Psoas muscle (tissue), 8 donors: ENCODE results near the gene NOM1. TPM values are rescaled to one million over a fixed set of nuclear protein-coding genes. Genes with fewer than 3 reads are reported as not detected.
A peak's percentile ranks its signal among the peaks of the same experiment; 100 is the strongest.

ENCODE experiments used
- ATAC-seq, 4 donors: fragments of 200-7000 bp; cut with Tn5 transposase; one replicate each; pipeline ENCODE4 v1.9.1; 2020; ENCODE audit warnings: moderate library complexity in 3 of 4, mild to moderate bottlenecking in 2 of 4
- DNase-seq, 2 donors: peaks; one replicate each; pipeline ENCODE4 v3.0.0-alpha.2; 2020
- H3K27ac ChIP-seq: fragments of 200-600 bp; one replicate; pipeline ENCODE4 v1.8.0; 2022
- H3K27me3 ChIP-seq, 3 donors: fragments of 200-600 bp in 1 of 3; one replicate each; pipeline versions ENCODE4 v1.6.1 to v1.8.0; 2013 to 2022; ENCODE audit warnings: low read length in 2 of 3, mild to moderate bottlenecking in 2 of 3, moderate library complexity in 1 of 3; ENCODE audit not compliant: insufficient read depth in 3 of 3
- H3K36me3 ChIP-seq, 2 donors: fragments of 200-600 bp in 1 of 2; one replicate each; pipeline versions ENCODE4 v1.6.1 to v1.8.0; 2013 to 2022; ENCODE audit warnings: low read depth in 1 of 2, mild to moderate bottlenecking in 1 of 2, moderate library complexity in 1 of 2; ENCODE audit not compliant: insufficient read depth in 1 of 2
- H3K4me1 ChIP-seq: fragments of 200-600 bp; one replicate; pipeline ENCODE4 v1.8.0; 2022
- H3K4me3 ChIP-seq: fragments of 200-600 bp; one replicate; pipeline ENCODE4 v1.8.0; 2022; ENCODE audit warnings: mild to moderate bottlenecking
- H3K9me3 ChIP-seq: fragments of 200-600 bp; one replicate; pipeline ENCODE4 v1.8.0; 2022
- CTCF ChIP-seq: fragments of 200-600 bp; IDR thresholded peaks from one replicate; pipeline ENCODE4 v1.8.0; 2022; ENCODE audit warnings: antibody characterized with exemption
- WGBS, 3 donors: extraction: QIAGEN DNeasy Blood & Tissue Kit; methylation state at CpG; one replicate each; pipeline versions ENCODE4 v1.1.6 to v1.1.7; 2013; 5-methylcytosine and 5-hydroxymethylcytosine counted together
- intact Hi-C, 2 donors: fragments of 100-400 bp; cut with DNase I; formaldehyde crosslinking; loops; one replicate each; pipeline versions ENCODE4 v1.11.0 to v1.14.2; 2022
- polyA plus RNA-seq, 3 donors: library from polyadenylated mRNA; stranded (reverse); fragments of 200-250 nt; gene quantifications; one replicate each; pipeline ENCODE4 v1.2.3, GENCODE V29; 2013
- total RNA-seq, 4 donors: library from RNA; stranded (reverse); fragmentation: NEBNext Ultra II Directional in 2 of 4; extraction: Animal tissue kit (Norgen Biotek cat#: 25700) in 2 of 4; gene quantifications; one replicate each; pipeline versions ENCODE4 v1.2.1 to v1.2.4, GENCODE V29; 2021 to 2023
- donor health status: healthy with polysubstance abuse.
- donor health status: DM: no; HTN: no; CAD: no; lungs with moderate emphysema.
- donor health status: Bipolar disorder and iron deficiency.
- donor health status: healthy.
- donor health status: DM: yes; HTN: yes; CAD: no.
- donor health status: DM: no; HTN: no; CAD: no.
- donor health status: DM: no; HTN: no; CAD: no.
- donor health status: DM: yes; HTN: yes; CAD: no.

NOM1 gene
- total and polyA plus RNA-seq, 7 donors: 8.2 to 20.5 (median 14.7) TPM

GRCh38 chr7:156962897-156963296 is 13.4 kb downstream of the NOM1 start:
- H3K27ac ChIP-seq: no peak overlapping the region
- H3K27me3 ChIP-seq: no peaks in the 10 kb centered on the region
- H3K4me1 ChIP-seq: no peaks in the 10 kb centered on the region
- peaks cover 19 to 97% of the 10 kb centered on the region in 2 donors for H3K36me3 ChIP-seq
- H3K9me3 ChIP-seq: no peaks in the 10 kb centered on the region
- H3K4me3 ChIP-seq: no peak overlapping the region
- intact Hi-C loops: no loop called here
- WGBS, 3 donors: 93 to 96% (median 96%) methylated on average over 16 of the region's 16 CpGs
- no peak for TF ChIP-seq CTCF
- ATAC-seq (no peak), DNase-seq (no peak)

GRCh38 chr7:156963472-156963871 is 14.0 kb downstream of the NOM1 start:
- no peaks in the 10 kb centered on the region for H3K9me3 ChIP-seq
- no peaks in the 10 kb centered on the region for H3K27me3 ChIP-seq
- intact Hi-C loops: no loop called here
- H3K36me3 ChIP-seq: peaks cover 21 to 97% of the 10 kb centered on the region in 2 donors
- ATAC-seq (no peak), DNase-seq (no peak)
- no peak for TF ChIP-seq CTCF
- H3K4me1 ChIP-seq: peaks cover 3% of the 10 kb centered on the region
- no peak overlapping the region for H3K27ac ChIP-seq
- H3K4me3 ChIP-seq: no peak overlapping the region
- WGBS, 3 donors: 82 to 91% (median 88%) methylated on average over 12 of the region's 12 CpGs

- WGBS, 3 donors: 94 to 97% (median 95%) methylated on average over 11 of the region's 11 CpGs
- no peak overlapping the region for H3K27ac ChIP-seq
- intact Hi-C loops: loop anchor here in 1 of 2 donors (5.0 kb wide), 1 partner anchor 177 kb away; no protein-coding TSS in a partner anchor
Measured at GRCh38 chr7:156964971-156965370, 15.5 kb downstream of the NOM1 start.

GRCh38 chr7:156966387-156966786 is 16.9 kb downstream of the NOM1 start:
- H3K9me3 ChIP-seq: no peaks in the 10 kb centered on the region
- no peak for TF ChIP-seq CTCF
- H3K27ac ChIP-seq: no peak overlapping the region
- H3K4me1 ChIP-seq: peaks cover 23% of the 10 kb centered on the region
- intact Hi-C loops: loop anchor here in 1 of 2 donors (5.0 kb wide), 1 partner anchor 176 kb away; no protein-coding TSS in a partner anchor
- no peaks in the 10 kb centered on the region for H3K27me3 ChIP-seq
- 92 to 96% (median 94%) methylated on average over 8 of the region's 8 CpGs for WGBS, 3 donors
- ATAC-seq (no peak), DNase-seq (no peak)
- H3K36me3 ChIP-seq: peaks cover 15 to 87% of the 10 kb centered on the region in 2 donors
- no peak overlapping the region for H3K4me3 ChIP-seq

More at GRCh38 chr7:156964971-156965370, 15.5 kb downstream of the NOM1 start:
- peaks cover 16% of the 10 kb centered on the region for H3K4me1 ChIP-seq
- H3K36me3 ChIP-seq: peaks cover 19 to 95% of the 10 kb centered on the region in 2 donors
- no peaks in the 10 kb centered on the region for H3K9me3 ChIP-seq
- no peak for ATAC-seq
- no peak for TF ChIP-seq CTCF
- H3K27me3 ChIP-seq: no peaks in the 10 kb centered on the region
- no peak for DNase-seq
- H3K4me3 ChIP-seq: no peak overlapping the region

GRCh38 chr7:156968183-156968582 is 18.7 kb downstream of the NOM1 start:
- Histone ChIP-seq H3K4me3 (no peak overlapping the region), H3K27ac (no peak overlapping the region), H3K27me3 (no peaks in the 10 kb centered on the region), H3K9me3 (no peaks in the 10 kb centered on the region), H3K36me3 (peaks cover 15 to 87% of the 10 kb centered on the region in 2 donors), H3K4me1 (peaks cover 23% of the 10 kb centered on the region)
- peak in 1 of 4 donors; percentile 22 for ATAC-seq
- DNase-seq: no peak
- TF ChIP-seq CTCF: no peak
- intact Hi-C loops: loop anchor here in 1 of 2 donors (5.0 kb wide), 1 partner anchor 174 kb away; no protein-coding TSS in a partner anchor
- WGBS, 3 donors: 91 to 95% (median 95%) methylated on average over 27 of the region's 27 CpGs
